Fibroblast of pulmonary artery (primary cell): ENCODE results near the gene PLCB2.

ENCODE experiments used
- DNase-seq: peaks from one replicate; pipeline ENCODE4 v3.0.0-alpha.2; 2010; ENCODE audit warnings: low read depth
- H3K4me3 ChIP-seq: replicated peaks from 2 replicates; pipeline ENCODE4 v1.5.1; 2011; ENCODE audit warnings: low read depth, mild to moderate bottlenecking, control low read depth, low read length, moderate library complexity
- TF ChIP-seq, protein P1 (sequence below): IDR thresholded peaks from 2 replicates; pipeline ENCODE4 v1.5.1; 2011; ENCODE audit warnings: mild to moderate bottlenecking, control low read depth, low read length, inconsistent platforms; ENCODE audit errors: missing control alignments

PLCB2 gene

DNA sequence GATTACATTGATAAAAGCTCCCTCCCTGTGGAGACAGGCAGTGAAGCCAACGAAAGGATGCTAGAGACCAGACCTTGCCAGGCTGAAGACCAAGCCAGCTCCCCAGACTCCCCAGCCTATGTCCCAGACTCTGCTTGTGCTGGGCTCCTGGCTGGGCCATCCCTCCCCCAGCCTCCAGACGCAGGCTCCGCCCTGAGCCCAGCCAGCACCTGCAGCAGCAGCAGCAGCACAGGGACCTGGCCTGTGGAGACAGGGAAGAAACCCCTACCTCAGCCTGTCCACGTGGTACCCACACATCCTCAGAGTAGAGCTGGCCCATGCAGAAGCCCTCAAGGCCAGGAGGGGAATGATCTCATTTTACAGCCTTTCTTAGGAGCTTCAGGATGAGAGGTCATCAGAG, 38.1 kb downstream of the PLCB2 start:
- DNase-seq, result no peak
- TF ChIP-seq, protein P1, sequence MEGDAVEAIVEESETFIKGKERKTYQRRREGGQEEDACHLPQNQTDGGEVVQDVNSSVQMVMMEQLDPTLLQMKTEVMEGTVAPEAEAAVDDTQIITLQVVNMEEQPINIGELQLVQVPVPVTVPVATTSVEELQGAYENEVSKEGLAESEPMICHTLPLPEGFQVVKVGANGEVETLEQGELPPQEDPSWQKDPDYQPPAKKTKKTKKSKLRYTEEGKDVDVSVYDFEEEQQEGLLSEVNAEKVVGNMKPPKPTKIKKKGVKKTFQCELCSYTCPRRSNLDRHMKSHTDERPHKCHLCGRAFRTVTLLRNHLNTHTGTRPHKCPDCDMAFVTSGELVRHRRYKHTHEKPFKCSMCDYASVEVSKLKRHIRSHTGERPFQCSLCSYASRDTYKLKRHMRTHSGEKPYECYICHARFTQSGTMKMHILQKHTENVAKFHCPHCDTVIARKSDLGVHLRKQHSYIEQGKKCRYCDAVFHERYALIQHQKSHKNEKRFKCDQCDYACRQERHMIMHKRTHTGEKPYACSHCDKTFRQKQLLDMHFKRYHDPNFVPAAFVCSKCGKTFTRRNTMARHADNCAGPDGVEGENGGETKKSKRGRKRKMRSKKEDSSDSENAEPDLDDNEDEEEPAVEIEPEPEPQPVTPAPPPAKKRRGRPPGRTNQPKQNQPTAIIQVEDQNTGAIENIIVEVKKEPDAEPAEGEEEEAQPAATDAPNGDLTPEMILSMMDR, result no peak
- no peak overlapping the region for H3K4me3 ChIP-seq

DNA sequence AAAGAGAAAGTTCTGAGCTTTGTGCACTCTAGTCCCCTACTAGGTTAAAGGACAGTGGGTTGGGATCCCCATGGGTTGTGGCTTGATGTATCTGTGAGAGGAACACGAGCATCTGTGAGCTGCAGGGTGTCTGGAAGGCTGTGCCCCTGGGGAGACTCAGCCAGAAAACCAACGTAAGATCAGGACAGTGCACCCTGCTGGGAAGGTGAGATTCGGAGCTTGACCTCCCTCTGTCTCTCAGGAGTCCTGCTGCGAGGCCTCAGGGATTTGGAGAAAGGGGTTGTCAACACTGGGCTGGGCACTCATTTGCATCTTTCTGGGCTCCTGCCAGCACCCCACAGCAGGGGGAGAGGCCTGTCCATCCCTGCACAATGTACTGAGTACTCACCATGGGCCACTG, 40.1 kb downstream of the PLCB2 start:
- TF ChIP-seq, protein P1, result no peak

DNA sequence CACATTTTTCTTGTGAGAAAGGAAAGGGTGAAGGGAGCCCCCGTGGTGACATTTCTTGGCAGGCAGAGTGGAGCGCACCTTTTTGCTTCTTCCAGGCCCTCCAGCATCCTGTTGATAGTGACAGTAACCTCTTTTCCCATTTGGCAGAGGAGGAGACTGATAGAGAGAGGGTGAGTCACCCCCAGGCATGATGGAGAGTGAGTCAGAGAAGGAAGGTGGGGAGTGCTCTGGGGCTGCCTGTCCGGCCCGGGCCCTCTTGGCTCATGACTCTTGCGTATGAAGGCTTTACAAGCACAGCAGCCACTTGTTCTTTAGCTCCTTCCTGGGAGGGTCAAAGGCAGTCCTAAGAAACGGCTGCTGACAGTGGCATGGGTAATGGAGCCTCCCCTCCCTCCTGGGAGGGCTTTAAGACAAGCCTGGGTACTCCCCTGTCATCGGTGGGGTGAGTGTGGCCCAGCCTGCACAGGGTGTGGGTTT, 40.9 kb downstream of the PLCB2 start:
- DNase-seq, result peak; percentile 87
- H3K4me3 ChIP-seq, result no peak overlapping the region
- TF ChIP-seq, protein P1, result no peak

More for the DNA sequence above, 40.1 kb downstream of the PLCB2 start:
- H3K4me3 ChIP-seq, result no peak overlapping the region
- no peak for DNase-seq

DNA sequence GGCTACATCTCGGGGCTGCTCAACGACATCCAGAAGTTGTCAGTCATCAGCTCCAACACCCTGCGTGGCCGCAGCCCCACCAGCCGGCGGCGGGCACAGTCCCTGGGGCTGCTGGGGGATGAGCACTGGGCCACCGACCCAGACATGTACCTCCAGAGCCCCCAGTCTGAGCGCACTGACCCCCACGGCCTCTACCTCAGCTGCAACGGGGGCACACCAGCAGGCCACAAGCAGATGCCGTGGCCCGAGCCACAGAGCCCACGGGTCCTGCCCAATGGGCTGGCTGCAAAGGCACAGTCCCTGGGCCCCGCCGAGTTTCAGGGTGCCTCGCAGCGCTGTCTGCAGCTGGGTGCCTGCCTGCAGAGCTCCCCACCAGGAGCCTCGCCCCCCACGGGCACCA, 41.9 kb downstream of the PLCB2 start:
- H3K4me3 ChIP-seq, result no peak overlapping the region
- TF ChIP-seq, protein P1, result no peak
- DNase-seq, result no peak

DNA sequence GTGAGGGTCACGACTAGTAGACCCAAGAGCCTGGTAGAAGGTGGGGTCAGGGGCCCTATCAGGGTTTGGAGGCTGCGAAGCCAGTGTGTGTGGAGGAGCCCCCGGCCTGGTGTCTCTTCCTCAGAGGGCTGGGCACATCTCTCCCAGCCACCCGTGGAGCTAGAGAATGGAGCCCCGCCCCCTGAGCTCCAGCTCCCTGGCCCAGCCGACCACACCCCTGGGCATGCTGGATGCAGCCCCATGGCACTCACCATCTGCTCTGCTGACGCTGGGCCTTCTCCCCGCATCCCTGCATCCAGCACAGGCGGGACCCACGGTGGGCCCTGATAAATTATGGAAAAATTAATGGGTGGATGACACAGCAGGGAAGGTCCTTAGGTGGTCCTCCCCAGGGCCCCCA, 42.4 kb downstream of the PLCB2 start:
- no peak overlapping the region for H3K4me3 ChIP-seq
- DNase-seq, result no peak
- TF ChIP-seq, protein P1, result no peak

DNA sequence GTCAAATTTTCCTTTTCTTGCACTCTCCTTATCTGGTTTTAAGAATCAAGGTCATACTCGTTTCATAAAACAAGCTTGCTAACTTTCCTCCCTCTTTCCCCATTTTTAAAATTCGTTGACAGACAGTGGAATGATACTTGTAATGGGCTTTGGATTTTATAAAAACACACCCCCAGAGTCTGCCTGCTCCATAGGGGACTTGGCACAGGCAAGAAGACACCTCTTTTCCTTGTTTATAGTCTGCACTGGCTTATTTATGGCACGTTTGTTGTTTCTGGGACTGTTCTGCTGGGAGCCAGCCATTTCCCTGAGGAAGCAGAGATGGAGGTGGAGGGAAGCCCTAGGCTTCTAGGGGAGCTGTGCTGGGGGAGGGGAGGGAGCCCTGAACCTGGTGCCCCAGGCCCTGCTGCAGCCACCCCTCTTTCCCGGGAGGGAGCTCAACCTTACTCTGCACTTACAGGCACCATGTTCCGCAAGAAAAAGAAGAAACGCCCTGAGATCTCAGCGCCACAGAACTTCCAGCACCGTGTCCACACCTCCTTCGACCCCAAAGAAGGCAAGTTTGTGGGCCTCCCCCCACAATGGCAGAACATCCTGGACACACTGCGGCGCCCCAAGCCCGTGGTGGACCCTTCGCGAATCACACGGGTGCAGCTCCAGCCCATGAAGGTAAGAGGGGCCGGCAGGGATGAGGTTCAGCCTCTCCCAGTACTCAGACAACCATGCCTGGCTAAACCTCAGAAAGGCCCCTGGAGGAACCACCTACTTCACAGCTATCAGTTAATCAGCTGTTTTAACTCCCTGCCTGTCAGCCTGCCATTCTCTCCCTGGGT, 43.2 kb downstream of the PLCB2 start:
- TF ChIP-seq, protein P1, result no peak
- H3K4me3 ChIP-seq, result no peak overlapping the region
- no peak for DNase-seq
